MG63 (cell line): ENCODE measurements around the gene HAUS6. TPM values are rescaled to one million over a fixed set of nuclear protein-coding genes. Genes with fewer than 3 reads are reported as not detected.
"Not testable (repeated sequence)": the region's sequence is repeated elsewhere in the genome, so short reads cannot be mapped to it uniquely, and the experiment has no call there.

Experiments used
- DNase-seq: peaks from one replicate; pipeline ENCODE4 v3.0.0-alpha.2; 2020
- H3K27me3 ChIP-seq: fragments of 250-450 bp; sonication (Bioruptor Pico); 2 replicates; pipeline ENCODE4 v1.5.1; 2020; ENCODE audit warnings: mild to moderate bottlenecking, moderate library complexity
- H3K36me3 ChIP-seq: fragments of 250-450 bp; sonication (Bioruptor Pico); 2 replicates; pipeline ENCODE4 v1.5.1; 2020; ENCODE audit warnings: mild to moderate bottlenecking, moderate library complexity
- H3K4me3 ChIP-seq: fragments of 250-450 bp; sonication (Bioruptor Pico); 2 replicates; pipeline ENCODE4 v1.5.1; 2020; ENCODE audit warnings: mild to moderate bottlenecking, moderate library complexity
- H3K9me3 ChIP-seq: fragments of 250-450 bp; sonication (Bioruptor Pico); 2 replicates; pipeline ENCODE4 v1.5.1; 2020; ENCODE audit warnings: mild to moderate bottlenecking, moderate library complexity
- total RNA-seq: library from RNA; depleted of rRNA; stranded (reverse); fragments of >200 nt; shearing (Covaris generic); gene quantifications from 2 replicates; pipeline ENCODE4 v1.2.3, GENCODE V29; 2014; ENCODE audit warnings: low replicate concordance

Gene HAUS6
- total RNA-seq, 1 experiment from 2014 or later, result 22.9 TPM

DNA sequence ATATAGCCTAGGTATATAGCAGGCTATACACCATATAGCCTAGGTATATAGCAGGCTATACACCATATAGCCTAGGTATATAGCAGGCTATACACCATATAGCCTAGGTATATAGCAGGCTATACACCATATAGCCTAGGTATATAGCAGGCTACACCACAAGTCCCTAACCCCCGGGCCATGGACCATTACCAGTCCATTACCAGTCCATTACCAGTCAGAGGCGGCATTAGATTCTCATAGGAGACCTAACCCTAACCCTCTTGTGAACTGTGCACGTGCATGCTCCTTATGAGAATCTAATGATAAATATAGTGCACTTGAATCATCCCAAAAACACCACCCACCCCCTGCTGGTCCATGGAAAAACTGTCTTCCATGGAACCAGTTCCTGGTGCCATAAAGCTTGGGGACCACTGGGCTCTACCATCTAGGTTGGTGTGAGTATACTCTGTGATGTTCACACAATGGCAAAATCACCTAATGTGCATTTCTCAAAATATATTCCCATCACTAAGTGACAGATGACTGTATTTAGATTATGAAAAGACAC, 19.9 kb upstream of the HAUS6 start:
- DNase-seq, result peak; percentile 29

DNA sequence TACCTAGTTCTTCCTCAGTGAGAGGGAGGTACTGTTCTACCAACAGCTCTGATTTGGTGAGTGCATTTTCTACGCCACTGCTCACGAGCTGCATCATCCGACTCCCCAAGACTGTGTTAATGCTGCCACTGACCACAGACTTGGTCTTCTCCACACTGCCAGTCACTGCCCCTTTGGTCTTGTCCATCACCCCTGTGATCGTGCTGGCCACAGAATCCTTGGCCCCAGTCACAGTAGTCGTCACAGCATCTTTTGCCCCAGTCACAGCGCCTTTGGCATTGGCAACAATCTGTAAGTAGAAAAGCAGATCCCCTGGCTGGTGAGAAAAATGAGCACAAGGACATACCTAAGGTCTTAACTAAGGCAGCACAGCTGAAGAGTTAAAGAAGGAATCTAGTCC, 18.2 kb upstream of the HAUS6 start:
- no peak overlapping the region for H3K4me3 ChIP-seq
- no peaks in the 10 kb centered on the region for H3K27me3 ChIP-seq
- no peaks in the 10 kb centered on the region for H3K9me3 ChIP-seq
- peaks cover 97% of the 10 kb centered on the region for H3K36me3 ChIP-seq
- DNase-seq, result no peak

More for the DNA sequence above, 19.9 kb upstream of the HAUS6 start:
- Histone ChIP-seq H3K4me3 (no peak overlapping the region), H3K36me3 (peaks cover 90% of the 10 kb centered on the region), H3K9me3 (no peaks in the 10 kb centered on the region), H3K27me3 (no peaks in the 10 kb centered on the region)

DNA sequence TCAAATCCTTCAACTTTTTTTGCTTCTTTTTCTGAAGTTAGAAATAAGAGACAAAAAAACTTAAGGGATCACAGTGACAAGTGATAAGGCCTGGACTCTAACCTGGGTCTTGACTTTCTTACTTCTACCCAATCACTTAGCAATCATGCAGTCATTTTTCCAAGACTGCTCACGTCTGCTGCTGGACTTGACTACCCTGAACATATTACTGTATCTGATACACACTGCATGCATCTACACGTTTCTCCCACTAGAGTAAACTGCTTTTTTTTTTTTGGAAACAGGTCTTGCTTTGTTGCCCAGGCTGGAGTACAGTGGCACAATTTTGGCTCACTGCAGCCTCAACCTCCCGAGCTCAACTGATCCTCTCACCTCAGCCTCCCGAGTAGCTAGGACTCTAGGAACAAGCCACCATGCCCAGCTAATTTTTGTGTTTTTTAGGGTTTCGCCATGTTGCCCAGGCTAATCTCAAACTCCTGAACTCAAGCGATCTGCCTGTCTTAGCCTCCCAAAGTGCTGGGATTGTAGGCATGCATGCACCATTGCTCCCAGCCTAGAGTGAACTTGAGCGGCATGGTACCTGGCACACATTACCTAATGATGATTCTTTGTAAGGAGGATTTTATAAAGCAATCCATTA, 17.2 kb upstream of the HAUS6 start:
- H3K36me3 ChIP-seq, result peaks cover 97% of the 10 kb centered on the region
- H3K27me3 ChIP-seq, result no peaks in the 10 kb centered on the region
- DNase-seq, result no peak
- no peaks in the 10 kb centered on the region for H3K9me3 ChIP-seq
- H3K4me3 ChIP-seq, result no peak overlapping the region

DNA sequence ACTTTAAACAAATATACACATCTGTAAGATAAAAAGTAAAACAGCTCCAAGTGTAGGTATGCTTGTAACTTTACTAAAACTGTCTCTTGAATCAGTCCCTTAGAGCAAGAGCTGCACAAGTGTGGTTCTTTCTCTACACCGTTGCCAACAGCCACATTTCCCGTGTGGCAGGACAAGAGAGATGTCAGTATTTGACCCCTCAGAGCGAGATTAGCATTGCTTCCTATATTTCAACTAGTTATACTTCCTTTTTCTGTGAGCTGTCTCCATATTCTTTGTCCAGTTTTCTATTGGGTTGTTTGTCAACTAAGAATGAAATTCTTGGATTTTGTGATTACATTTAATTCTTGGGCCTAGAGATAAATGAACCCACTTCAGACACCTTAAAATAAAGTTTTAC, 16.5 kb upstream of the HAUS6 start:
- Histone ChIP-seq H3K36me3 (peaks cover 97% of the 10 kb centered on the region), H3K4me3 (no peak overlapping the region), H3K27me3 (no peaks in the 10 kb centered on the region), H3K9me3 (no peaks in the 10 kb centered on the region)
- no peak for DNase-seq

DNA sequence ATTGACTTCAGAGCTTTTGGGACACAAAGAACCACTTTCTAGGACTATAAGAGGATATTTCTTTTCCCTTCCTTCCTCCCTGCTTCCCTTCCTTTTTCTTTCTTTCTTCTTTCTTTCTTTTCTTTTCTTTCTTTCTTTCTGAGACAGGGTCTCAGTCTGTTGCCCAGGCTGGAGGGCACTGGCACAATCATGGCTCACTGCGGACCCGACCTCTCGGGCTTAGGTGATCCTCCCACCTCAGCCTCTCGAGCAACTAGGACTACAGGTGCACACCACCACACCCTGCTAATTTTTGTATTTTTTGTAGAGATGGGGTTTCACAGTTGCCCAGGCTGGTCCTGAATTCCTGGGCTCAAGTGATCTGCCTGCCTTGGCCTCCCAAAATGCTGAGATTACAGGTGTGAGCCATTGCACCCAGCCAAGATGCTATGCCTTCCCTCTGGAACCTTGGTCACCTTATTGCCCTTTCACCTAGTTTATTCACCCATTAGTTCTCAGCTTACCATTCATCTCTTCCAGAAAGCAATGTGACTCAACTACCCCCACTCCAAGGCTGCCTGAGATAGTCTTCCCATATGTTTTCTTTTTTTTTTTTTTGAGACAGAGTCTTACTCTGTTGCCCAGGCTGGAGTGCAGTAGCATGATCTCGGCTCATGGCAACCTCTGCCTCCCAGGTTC, 14.5 kb upstream of the HAUS6 start:
- DNase-seq, result no peak
- Histone ChIP-seq H3K27me3 (no peaks in the 10 kb centered on the region), H3K36me3 (peaks cover 83% of the 10 kb centered on the region), H3K9me3 (no peaks in the 10 kb centered on the region), H3K4me3 (no peak overlapping the region)

DNA sequence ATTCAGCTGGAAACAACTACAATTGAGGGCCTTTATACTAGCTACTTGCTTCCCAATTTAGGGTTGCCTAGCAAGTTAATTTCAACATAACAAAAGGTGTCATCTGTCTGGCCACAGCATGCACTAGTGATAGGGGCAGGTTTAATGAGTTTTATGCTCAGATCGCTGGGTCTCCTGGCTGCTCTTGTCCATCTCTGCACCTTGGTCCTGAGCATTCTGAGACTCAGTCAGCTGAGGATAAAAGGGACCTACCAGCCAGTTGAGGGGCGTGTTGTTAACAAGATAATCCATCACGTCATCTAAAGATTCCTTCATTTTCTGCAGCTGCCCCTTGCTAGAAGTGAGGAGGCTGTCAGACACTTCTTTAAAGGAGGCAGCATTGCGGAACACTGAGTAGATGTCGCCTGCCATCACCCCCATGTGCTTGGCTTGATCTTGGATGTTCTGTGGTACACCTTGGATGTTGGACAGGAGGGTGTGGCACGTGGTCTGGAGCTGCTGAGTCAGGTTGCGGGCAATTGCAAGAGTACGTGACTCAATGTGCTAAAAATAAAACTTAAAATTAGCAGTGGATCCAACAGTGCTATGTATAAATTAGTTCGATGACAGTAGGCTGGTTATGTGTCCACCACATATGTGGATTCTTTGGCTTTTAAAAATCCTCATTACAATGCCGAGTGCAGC, 13.5 kb upstream of the HAUS6 start:
- peaks cover 79% of the 10 kb centered on the region for H3K36me3 ChIP-seq
- DNase-seq, result peak; percentile 59

DNA sequence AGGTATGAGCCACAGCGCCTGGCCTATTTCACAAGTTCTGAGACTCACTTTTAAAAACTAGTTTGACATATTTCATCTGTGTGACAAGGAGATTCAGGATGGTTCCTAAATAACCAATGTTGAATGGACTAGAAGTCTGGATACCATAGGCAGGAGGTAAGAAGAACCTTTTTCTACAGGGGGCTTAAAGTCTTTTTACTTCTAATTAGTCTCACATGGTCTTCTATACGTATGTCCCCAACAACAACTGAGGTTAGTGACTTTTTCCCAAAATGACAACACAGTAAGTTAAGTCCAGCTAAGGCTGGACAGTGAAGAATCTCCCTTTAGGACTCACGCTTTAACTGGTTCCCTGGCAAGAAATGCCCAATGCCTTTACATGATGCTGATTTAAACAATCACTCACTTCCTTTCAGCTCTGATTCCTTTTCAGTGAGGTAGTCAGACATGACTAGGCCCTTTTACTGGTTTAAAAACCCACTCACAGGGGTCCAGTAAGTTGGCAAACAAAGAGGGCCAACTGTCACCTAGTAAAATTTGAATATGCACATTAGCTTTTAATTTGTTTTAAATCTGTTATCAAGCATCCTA, 12.1 kb upstream of the HAUS6 start:
- DNase-seq, result peak; percentile 16
- Histone ChIP-seq H3K36me3 (peaks cover 64% of the 10 kb centered on the region), H3K9me3 (no peaks in the 10 kb centered on the region), H3K27me3 (no peaks in the 10 kb centered on the region), H3K4me3 (no peak overlapping the region)

More for the DNA sequence above, 13.5 kb upstream of the HAUS6 start:
- no peak overlapping the region for H3K4me3 ChIP-seq
- no peaks in the 10 kb centered on the region for H3K9me3 ChIP-seq
- no peaks in the 10 kb centered on the region for H3K27me3 ChIP-seq

DNA sequence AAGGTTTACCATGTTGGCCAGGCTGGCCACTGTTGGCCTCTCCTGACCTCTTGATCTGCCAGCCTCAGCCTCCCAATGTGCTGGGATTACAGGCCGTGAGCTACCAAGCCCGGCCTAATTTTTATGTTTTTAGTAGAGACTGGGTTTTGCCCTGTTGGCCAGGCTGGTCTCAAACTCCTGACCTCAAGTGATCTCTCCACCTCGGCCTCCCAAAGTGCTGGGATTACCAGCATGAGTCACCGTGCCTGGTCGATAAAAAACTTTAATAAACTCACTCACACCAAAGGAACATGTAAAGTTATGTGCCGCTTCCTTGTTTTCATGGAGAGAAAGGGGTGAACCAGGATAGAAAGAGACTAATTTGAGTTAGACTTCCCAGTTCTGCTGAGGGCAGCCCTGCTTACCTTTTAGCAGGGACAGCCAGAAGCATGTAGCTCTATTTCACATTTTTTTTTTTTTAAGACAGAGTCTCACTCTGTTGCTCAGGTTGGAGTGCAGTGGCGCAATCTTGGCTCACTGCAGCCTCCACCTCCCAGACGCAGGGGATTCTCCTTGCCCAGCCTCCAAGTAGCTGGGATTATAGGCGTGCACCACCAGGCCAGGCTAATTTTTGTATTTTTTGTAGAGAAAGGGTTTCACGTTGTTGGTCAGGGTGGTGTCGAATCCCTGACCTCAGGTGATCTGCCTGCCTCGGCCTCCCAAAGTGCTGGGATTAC, 11.4 kb upstream of the HAUS6 start:
- H3K36me3 ChIP-seq, result peaks cover 57% of the 10 kb centered on the region
- no peaks in the 10 kb centered on the region for H3K27me3 ChIP-seq
- peak; percentile 77 for DNase-seq
- no peak overlapping the region for H3K4me3 ChIP-seq
- no peaks in the 10 kb centered on the region for H3K9me3 ChIP-seq

DNA sequence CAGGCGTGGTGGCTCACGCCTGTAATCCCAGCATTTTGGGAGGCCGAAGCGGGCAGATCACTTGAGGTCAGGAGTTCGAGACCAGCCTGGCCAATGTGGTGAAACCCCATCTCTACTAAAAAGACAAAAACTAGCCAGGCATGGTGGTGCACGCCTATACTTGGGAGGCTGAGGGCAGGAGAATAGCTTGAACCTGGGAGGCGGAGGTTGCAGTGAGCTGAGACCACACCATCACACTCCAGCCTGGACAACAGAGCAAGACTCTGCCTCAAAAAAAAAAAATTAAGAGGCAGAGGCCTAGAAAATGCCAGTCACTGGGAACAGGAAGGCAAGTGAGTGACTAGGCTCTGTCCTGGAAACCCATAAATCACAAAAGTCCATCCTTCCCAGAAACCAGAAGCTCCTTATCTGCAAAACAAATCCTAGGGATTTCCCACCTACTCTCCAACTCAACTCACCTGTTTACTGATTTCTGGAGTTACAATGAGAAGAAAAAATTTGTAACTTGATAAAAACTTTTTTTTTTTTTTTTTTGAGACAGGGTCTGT, 10.4 kb upstream of the HAUS6 start:
- not testable (repeated sequence) for H3K4me3 ChIP-seq, H3K27me3 ChIP-seq, H3K9me3 ChIP-seq, DNase-seq
- peaks cover 48% of the 10 kb centered on the region for H3K36me3 ChIP-seq

DNA sequence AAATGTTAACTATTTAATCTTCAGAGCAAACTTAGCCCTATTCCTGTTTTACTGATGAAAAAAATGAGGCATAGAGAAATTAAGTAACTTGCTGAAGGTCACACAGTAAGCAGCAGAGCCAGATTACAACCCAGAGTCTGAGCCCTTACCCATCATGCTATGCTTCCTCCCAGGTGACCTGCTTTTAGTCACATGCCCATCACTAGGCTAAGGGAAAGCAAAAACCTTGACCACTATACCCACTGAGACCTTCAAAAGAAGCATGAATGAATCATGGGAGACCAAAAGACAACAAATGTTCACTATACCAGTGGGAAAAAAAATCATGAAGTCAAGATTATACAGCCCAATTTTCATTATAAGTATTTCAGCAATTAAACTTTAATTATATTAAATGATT, 5.3 kb upstream of the HAUS6 start:
- H3K4me3 ChIP-seq, result no peak overlapping the region
- H3K27me3 ChIP-seq, result no peaks in the 10 kb centered on the region
- H3K36me3 ChIP-seq, result peaks cover 8% of the 10 kb centered on the region
- no peak for DNase-seq
- no peaks in the 10 kb centered on the region for H3K9me3 ChIP-seq

DNA sequence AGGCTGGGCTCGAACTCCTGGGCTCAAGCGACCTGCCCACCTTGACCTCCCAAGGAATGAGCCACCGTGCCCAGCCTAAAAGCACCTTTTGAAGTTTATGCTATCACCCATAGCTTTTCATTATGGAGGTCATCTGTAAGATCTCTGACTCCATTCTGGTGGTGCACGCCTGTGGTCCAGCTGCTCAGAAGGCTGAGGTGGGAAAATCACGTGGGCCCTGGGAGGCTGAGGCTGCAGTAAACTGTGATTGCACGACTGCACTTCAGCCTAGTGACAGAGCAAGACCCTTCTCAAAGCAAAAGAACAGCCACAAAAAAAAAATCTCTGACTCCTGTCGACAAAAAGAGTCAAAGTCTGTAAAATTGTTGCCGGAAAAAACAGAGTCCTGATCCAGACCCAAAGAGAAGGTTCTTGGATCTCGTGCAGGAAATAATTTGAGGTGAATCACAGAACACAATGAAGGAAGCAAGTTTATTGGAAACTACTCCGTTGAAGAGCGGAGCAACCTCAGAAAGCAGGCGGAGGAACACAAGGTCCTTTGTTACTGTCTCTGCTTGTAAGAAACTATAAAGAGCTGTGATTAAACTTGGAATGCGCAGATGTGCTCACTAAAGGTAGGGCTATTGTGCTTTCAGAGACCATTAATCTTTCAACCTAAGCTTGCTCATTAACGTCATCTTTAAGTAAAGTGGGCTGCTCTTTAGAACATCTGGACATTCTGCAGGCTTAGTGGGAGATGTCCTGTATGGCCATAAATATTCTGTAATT, 2.0 kb upstream of the HAUS6 start:
- Histone ChIP-seq H3K27me3 (no peaks in the 10 kb centered on the region), H3K36me3 (peaks cover 21% of the 10 kb centered on the region), H3K9me3 (no peaks in the 10 kb centered on the region), H3K4me3 (no peak overlapping the region)
- no peak for DNase-seq

DNA sequence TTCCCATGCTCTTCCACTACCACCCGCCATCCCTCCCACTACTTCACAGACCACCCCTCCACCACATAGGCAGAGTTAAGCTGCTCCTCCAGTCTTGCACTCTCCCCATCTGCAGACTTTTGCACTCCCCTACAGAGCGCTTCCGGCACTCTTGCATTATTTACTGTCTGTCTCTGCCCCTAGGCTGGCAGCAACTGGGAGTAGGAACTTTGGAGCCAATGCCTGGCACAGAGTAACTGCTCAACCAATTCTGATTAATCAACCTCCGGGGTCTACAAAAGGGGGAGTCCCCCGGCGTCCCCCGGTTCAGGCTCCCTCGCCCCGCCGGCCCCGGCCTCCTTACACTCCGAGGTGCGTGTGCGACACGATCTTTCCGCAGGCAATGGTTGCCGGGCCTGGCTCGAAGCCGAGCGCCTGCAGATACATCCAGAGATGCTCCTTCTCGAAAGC, 498 bp downstream of the HAUS6 start:
- DNase-seq, result peak; percentile 53
- Histone ChIP-seq H3K27me3 (no peaks in the 10 kb centered on the region), H3K4me3 (peak overlapping the region; percentile 67), H3K9me3 (no peaks in the 10 kb centered on the region), H3K36me3 (peaks cover 34% of the 10 kb centered on the region)

DNA sequence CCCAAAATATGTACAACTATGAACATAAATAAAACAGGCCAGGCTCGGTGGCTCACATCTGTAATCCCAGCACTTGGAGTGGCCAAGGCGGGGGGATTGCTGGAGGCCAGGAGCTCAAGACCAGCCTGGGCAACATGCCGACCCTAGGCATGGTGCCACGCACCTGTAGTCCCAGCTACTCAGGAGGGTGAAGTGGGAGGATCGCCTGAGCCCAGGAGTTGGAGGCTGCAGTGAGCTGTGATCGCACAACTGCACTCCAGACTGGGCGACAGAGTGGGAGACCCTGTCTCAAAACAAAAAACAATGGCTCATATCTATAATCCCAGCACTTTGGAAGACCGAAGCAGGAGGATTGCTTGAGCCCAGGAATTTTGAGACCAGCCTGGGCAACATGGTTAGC, 1.5 kb downstream of the HAUS6 start:
- H3K27me3 ChIP-seq, result no peaks in the 10 kb centered on the region
- no peaks in the 10 kb centered on the region for H3K9me3 ChIP-seq
- H3K36me3 ChIP-seq, result peaks cover 42% of the 10 kb centered on the region
- no peak for DNase-seq
- H3K4me3 ChIP-seq, result peak overlapping the region; percentile 67

DNA sequence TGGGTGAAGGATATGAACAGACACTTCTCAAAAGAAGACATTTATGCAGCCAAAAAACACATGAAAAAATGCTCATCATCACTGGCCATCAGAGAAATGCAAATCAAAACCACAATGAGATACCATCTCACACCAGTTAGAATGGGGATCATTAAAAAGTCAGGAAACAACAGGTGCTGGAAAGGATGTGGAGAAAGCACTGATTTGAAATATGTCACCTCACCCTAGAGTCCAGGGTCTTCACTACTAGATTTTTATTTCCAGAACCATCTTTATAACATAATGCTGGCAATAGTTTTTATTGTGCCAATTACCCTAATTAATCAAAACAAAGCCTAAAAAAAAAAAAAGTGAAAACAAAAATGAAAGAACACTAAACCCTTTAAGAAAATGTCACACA, 5.3 kb downstream of the HAUS6 start:
- not testable (repeated sequence) for DNase-seq, H3K9me3 ChIP-seq, H3K27me3 ChIP-seq, H3K4me3 ChIP-seq
- peaks cover 78% of the 10 kb centered on the region for H3K36me3 ChIP-seq

DNA sequence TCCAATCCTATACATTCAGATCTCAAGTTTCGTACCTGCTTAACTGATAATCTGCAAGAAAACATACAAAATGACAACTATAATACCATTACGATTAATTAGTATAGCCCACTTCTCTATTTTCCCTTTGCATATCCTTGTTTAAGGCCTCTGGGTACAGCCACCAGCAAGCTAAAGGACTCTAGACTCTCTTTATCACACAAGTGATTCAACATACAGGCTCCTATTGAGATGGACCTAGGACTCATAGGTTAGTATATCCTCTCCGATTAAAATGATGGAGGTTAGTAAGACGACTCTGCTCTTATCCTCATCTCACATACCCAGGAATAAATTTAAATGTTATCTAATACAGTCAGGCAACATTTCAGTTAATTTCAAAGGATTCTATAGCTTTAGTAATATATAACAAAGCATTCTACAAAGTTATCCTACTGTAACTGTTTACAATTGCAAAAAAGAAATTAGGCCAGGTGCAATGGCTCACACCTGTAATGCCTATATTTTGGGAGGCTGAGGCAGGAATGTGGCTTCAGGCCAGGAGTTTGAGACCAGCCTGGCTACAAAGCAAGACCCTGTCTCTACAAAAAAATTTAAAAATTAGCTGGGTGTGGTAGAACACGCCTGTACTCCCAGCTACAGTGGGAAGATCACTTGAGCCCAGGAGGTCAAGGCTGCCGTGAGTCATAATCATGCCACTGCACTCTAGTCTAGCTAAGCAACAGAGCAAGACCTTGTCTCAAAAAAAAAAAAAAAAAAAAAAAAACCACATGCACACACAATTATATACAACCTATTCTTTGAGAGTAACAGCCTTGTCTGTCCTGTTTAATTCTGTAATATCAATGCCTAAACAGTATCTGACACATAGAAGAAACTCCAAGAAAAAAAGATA, 15.4 kb downstream of the HAUS6 start:
- peaks cover 93% of the 10 kb centered on the region for H3K36me3 ChIP-seq
- no peaks in the 10 kb centered on the region for H3K27me3 ChIP-seq
- H3K9me3 ChIP-seq, result no peaks in the 10 kb centered on the region
- no peak overlapping the region for H3K4me3 ChIP-seq
- DNase-seq, result peak; percentile 28
